Measurements from ENCODE around the gene ZNF576.
"Not testable (repeated sequence)": the region's sequence is repeated elsewhere in the genome, so short reads cannot be mapped to it uniquely, and the experiment has no call there.

Gene ZNF576, protein sequence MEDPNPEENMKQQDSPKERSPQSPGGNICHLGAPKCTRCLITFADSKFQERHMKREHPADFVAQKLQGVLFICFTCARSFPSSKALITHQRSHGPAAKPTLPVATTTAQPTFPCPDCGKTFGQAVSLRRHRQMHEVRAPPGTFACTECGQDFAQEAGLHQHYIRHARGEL

DNA sequence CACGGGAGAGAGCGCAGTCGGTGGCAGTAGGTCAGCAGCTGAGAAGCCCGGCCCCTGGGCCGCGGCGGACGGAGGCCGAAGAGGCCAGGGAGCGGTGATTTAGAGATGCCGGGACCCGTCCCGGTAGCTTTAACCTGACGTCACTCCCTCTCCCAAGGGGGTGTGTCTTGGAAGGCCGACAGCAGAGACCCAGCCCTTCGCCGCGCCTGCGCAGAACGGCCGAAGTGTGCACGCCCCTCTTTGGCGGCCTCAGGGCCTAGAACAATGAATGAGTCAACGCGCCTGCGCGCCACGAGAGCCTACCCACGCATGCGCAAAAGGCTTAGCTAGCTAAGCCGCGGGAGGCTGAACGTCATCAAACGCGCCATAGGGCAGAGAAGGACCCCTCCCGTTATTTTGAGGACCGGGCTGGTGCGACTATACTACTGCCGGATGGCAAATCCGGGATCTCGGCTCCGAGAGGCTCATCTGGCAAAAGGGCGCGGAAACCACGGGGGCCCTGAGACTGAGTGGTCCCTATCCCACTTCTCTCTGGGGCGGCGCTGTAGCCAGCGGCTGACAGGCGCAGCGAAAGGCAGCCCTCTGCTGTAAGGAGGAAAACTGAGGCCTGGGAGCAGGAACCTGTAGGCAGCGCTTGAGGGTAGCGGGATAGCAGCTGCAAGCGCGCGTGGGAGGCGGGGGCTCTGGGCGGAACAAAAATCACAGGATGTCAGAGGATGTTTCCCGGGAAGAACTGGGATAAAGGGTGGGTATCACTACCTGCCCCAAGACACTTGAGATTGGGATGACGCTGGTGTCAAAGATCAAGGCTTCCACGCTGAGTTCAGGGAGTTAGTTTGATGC is at the start of gene ZNF576, which contains the start of gene IRGQ:
ZNF576 (plus strand) TSS at position 597 of the 843 bp plus-strand sequence. CDS start 514 bp downstream, outside the sequence.
IRGQ (minus strand) TSS at position 136 of the 843 bp plus-strand sequence. CDS start 796 bp downstream, outside the sequence.
- peak; percentile 100 for DNase-seq (ENCODE audit: low read depth in 2 of 2)

DNA sequence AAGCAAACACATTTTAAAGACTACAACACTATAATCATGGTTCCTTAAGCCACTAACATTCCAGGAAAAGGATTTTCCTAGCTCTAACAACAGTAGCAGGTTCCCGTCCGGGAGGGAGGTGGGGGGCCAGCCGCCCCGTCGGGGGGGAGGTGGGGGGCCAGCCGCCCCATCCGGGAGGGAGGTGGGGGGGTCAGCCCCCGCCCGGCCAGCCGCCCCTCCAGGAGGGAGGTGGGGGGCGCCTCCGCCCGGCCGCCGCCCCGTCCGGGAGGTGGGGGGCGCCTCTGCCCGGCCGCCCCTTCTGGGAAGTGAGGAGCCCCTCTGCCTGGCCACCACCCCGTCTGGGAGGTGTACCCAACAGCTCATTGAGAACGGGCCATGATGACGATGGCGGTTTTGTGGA is 48.5 kb upstream of the ZNF576 start:
- not testable (repeated sequence) for DNase-seq (ENCODE audit: low read depth in 2 of 2)

DNA sequence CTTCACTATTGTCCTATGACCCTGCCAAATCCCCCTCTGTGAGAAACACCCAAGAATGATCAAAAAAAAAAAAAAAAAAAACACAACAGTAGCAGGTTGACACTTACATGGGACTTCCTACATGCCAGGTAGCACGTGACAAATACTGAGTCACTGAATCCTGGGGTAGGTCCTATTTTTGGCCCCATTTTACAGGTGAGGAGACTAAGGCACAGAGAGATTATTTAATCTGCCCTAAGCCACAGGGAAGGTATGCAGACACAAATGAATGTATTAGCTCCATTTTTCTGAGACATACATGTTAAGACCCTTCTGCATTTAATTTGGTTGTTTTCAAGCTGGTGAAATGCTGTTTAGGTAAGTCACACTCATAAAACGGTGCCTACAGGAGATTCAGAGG is 47.7 kb upstream of the ZNF576 start:
- no peak for DNase-seq (ENCODE audit: low read depth in 2 of 2)

DNA sequence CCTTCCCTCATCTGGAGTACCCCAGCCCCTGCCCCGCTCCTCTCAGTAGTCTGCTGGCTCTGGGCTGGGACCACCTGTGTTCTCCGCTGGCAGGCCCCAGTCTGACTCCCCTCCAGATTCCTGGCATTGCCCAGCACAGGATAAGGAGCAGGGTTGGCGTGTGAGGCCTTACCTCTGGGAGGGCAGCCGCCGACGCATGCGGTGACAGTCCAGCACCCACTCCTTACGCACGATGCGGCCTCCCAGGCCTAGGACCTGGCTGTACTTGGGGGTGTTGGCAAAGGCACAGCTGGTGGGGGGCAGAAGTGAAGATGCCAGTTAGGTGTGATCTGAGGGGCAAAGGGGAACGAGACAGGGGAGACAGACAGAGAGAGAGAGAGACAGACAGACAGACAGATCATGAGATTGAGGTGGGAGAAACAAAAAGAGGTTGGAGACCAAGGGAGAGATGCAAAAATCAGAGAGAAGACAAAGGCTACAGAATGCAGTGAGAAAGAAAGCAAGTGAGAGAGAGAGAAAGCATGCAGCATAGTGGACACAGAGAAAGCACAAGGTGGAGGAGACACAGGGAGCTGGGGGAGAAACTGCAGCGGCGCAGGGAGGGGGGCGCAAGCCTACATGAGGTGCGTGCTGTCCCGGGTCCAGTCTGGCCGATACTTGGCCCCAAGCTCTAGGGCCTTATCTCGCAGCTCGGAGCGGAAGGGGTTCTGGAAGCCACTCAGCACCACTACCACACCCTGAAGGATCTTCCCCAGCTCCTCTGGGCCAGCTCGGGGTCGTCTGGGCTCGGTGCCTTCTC is 44.8 kb upstream of the ZNF576 start:
- DNase-seq (ENCODE audit: low read depth in 2 of 2), result no peak

DNA sequence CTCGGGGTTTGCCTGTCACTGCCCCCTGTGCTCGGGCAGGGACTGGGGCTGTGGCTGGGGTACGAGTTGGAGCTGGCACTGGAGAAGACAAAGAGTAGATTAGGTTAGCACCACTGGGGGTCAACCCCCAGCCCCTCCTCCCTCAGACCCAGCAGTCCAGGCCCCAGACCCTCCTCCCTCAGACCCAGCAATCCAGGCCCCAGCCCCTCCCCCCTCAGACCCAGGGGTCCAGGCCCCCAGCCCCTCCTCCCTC is 44.3 kb upstream of the ZNF576 start:
- no peak for DNase-seq (ENCODE audit: low read depth in 2 of 2)

DNA sequence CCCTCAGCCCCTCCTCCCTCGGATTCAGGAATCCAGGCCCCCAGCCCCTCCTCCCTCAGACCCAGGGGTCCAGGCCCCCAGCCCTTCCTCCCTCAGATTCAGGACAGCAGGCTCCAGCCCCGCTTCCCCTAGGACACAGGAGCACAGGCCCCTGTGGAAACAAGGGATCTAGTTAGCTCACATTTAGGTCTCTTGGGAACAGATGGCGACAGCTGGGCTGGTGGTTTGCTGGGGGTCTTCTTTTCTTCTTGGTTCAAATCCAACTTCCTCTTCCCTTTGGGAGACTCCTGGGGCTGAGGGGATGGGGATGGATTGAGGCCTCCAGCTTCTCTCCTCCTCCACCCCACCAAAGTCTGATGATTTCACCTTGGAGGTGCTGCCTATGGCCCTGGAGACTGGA is 43.8 kb upstream of the ZNF576 start:
- DNase-seq (ENCODE audit: low read depth in 2 of 2), result no peak

DNA sequence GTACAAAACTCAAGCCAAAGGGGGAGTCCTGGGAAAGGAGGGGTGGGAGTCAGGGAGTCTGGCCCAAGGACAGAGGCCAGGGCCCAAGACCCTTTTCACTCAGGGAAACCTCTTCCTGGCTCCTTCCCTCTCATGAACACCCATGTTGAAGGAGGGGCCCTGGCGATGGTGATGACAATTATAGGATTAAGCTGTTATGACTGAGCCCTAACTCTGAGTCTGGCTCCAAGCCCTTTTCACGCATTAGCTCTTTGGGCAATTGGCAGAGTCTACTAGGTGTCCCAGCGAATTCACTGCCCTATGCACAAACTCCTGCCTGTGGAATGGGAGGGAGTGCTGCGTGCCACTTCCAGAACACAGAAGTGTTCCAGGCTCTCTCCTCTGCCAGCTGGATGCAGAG is 42.7 kb upstream of the ZNF576 start:
- DNase-seq (ENCODE audit: low read depth in 2 of 2), result no peak

DNA sequence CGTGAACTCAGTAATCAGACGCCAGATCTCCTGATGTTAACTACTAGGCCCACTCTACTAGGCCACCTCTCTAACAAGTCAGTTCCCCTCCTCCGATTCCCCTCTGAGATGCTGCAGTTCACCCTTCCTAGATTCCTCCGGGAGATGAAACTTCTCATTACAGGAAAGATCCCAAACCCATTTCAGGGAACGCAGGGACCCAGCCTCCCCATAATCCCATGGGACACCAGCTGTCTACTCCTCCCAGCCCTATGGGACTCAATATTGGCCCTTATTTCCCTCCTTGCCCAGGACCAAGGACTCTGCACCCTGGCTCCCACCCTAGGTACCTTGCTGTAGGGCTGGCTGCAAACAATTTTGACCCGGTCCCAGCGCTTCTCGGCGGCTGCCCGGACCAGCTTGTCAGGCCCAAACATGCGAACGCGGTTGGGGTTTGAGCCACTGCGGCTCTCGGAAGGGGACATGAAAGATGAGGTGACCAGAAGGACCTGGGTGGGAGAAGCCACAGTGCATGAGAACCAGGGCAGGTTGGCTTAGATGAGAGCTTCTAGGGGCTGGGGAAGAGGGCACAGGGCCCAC is 42.0 kb upstream of the ZNF576 start:
- no peak for DNase-seq (ENCODE audit: low read depth in 2 of 2)

DNA sequence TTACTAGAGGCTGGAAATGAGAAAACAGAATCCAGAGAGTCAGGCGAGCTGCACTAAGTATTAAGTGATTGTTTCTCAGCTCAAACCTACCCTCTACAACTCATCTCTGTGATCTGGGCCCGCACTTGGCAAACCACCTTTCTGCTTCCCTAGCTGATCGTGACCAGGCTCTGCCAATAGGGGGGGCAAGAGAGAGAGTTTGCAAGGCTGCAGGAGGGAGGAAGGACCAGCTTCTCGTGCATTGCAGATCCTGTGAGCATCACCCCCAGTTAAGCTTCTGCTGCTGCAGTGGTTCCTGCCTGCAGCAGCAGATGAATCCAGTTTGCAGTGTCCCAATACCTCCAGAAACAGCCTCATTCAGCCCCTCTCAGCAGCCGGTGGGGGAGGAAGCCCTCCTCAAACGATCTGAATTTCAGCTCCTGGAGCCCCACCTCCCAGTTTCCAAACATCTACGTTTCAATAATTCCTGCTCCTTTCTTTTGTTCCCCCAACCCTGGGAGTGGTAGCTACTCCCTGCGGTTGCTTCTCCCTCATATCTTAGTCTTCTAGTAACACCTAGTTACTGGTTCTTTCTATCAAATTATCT is 41.1 kb upstream of the ZNF576 start:
- DNase-seq (ENCODE audit: low read depth in 2 of 2), result peak; percentile 52 to 70

DNA sequence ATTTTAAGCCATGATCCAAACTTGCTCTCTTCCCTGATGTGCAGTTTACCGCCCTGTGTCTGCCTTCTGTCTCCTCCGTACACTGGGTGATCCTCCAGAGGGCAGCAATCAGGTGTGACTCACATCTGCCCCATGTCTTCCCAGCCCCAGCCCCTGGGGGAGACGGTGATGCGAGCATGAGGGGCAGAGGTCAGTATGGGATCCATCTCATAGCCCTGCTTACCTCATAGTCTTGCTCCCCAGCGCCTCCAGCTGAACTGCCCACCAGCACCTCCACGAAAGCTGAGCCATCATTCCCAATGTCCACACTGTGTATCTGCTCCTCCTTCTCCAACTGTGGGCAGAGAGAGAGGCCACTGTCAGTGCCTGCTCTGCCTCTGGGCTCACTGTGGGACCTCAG is 35.7 kb upstream of the ZNF576 start:
- DNase-seq (ENCODE audit: low read depth in 2 of 2), result no peak

DNA sequence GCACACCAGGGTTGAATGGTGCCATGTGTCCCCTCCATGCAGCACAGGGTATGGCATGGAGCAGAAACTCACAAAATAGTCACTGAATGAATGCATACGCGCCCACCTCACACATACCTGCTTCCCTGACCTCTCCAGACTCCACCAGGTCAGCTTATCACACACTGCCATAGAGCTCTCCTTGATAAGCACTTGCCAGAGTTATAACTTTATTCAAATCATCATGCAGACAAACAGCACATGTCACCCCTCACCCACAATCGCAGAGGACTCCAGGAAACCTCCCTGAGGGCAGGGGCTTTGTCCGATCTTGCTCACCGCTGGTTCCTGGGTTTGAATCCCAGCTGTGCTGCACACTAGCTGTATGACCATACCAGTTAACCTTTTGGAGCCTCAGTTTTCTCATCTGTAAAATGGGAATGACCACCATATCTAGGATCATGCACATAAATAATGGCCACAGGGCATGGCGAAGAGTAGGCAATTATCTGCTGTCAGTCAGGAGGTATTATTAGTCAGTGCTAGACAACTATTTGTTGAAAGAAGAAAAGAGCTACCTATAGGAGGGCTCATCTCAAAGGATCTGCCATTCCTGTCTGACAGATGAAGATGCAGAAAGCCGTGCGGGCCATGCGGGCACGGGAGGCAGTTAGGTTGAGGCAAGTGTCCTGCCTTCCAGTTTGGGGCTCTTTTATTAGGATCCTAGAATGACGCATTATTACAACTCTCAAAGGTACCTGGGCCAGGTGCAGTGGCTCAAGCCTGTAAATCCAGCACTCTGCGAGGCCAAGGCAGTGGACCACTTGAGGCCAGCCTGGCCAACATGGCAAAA is 35.0 kb upstream of the ZNF576 start:
- no peak for DNase-seq (ENCODE audit: low read depth in 2 of 2)

DNA sequence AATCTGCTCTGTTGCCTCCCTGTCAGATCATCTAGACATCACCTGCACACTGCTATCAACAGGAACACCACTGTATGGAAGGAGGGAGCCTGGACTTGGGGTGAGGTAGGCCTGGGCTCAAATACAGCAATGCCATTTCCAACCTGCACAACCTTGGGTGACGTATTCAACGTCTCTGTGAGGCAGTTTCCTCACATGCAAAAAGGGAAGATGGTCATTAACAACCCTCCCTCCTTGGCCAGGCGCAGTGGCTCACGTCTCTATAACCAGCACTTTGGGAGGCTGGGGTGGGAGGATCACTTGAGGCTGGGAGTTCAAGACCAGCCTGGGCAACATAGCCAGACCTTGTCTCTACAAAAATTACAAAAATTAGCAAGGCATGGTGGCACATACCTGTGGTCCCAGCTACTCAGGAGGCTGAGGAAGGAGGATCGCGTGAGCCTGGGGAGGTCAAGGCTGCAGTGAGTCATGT is 34.1 kb upstream of the ZNF576 start:
- DNase-seq (ENCODE audit: low read depth in 2 of 2), result no peak

DNA sequence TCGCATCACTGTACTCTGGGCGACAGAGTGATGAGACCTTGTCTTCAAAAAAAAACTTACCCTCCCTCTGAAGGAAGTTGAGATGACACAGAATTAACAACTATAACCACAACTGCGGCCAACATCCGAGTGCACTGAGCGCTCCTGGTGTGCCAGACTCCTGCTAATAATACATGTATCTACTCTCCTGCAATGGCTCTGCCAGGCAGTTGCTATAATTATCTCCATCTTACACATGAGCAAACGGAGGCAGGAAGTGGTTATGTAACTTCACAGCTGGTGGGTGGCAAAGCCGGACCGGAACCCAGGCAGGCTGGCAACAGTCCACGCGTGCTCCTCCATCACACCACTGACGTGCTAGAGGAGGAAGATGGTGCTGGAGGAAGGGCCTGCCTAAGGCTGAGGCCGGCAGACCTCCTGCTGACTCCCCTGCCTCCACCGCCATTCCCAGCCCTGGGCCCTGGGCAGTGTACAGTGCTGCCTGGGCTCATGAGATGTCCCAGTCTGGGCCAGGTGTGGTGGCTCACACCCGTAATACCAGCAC is 33.6 kb upstream of the ZNF576 start:
- DNase-seq (ENCODE audit: low read depth in 2 of 2), result peak; percentile 66 to 67

DNA sequence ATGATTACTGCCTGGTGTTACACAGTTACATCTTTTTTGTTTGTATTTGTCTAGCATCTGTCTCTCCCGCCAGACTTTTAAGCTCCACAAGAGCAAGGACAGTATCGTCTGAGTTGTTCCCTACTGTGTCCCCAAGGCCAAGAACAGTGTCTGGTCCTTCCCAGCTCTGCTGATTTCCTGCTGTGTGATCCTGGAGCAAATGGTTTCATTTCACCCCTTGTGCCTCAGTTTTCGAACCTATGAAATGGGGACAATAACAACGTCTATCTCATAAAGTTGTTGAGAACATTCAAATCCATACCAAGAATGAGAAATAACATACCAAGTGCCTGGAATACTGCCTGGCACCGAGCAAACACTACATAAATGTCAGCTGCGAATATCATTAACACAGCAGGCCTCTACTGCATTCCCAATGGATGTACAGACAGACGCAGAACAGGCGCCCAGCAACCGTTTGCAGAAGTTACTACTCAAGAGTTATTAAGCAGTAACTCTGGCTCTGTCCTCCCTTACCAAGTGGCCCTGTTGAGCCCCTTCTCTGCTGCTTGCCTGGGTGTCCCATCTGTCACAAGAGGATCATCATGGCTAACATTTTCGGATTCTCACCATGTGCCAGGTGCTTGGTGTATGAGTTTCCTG is 32.5 kb upstream of the ZNF576 start:
- DNase-seq (ENCODE audit: low read depth in 2 of 2), result no peak

DNA sequence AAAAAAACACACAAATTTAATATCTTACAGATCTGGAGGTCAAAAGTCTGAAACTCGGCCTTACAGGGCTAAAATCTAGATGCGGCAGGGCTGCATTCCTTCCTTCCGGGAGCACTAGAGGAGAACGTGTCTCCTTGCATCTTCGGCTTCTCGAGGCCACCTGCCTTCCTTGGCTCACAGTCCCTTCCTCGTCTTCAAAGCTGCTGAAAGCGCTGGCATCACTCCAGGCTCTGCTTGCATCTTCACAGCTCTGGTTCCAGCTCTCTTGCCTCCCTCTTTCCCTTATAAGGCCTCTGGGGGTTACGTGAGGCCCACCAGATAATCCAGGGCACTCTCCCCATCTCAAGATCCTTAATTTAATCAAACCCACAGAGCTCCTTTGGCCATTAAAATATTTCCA is 31.6 kb upstream of the ZNF576 start:
- DNase-seq (ENCODE audit: low read depth in 2 of 2), result no peak

DNA sequence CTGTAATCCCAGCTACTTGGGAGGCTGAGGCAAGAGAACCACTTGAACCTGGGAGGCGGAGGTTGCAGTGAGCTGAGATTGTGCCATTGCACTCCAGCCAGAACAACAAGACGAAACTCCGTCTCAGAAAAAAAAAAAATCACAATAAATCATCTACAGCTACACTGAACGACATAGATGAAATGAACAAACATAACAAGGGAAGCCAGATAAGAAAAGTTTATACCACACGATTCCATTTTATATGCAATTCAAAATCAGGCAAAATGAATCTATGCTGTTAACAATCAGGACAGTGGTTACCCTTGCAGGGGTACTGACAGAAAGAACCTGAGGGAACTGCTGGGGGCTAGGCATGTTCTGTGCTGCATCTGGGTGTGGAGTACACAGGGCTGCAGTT is 26.7 kb upstream of the ZNF576 start:
- DNase-seq (ENCODE audit: low read depth in 2 of 2), result no peak

DNA sequence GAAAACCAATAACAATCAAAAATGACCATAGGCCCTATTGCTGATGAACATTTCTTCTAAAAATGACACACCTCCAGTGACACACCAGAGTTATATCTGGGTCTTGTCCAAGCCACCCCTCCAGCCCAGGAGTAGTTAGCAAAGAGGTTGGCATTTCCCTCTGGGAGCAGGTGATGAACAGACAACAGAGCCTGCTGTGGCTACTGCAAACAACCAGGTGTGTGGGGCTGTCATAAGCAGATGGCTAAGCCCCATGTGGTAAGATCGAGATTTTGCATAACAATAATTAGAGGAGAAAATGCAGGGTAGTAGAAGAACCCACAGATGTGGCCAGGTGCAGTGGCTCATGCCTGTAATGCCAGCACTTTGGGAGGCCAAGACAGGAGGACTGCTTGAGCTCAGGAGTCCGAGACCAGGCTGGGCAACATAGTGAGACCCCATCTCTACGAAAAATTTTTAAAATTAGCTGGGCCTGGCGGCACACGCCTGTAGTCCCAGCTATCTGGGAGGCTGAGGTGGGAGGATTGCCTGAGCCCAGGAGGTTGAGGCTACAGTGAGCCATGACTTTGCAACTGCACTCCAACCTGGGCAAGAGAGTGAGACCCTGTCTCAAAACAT is 26.1 kb upstream of the ZNF576 start:
- DNase-seq (ENCODE audit: low read depth in 2 of 2), result no peak

DNA sequence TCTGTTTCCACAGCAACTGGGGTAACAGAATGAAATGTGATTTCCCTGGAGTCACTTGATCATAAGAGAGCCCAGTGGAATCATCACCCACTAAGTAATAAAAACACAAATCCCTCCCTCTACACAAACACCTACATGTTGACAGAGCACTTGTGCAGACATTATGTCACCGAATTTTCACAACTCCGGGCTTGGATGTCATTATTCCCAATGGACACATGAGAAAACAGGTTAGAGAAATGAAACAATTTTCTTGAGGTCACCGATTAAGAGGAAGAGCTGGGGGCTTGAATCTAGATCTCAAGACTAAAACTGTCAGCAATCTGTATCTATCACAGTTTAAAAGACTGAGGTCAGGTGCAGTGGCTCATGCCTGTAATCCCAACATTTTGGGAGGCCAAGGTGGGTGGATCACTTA is 24.2 kb upstream of the ZNF576 start:
- DNase-seq (ENCODE audit: low read depth in 2 of 2), result no peak

DNA sequence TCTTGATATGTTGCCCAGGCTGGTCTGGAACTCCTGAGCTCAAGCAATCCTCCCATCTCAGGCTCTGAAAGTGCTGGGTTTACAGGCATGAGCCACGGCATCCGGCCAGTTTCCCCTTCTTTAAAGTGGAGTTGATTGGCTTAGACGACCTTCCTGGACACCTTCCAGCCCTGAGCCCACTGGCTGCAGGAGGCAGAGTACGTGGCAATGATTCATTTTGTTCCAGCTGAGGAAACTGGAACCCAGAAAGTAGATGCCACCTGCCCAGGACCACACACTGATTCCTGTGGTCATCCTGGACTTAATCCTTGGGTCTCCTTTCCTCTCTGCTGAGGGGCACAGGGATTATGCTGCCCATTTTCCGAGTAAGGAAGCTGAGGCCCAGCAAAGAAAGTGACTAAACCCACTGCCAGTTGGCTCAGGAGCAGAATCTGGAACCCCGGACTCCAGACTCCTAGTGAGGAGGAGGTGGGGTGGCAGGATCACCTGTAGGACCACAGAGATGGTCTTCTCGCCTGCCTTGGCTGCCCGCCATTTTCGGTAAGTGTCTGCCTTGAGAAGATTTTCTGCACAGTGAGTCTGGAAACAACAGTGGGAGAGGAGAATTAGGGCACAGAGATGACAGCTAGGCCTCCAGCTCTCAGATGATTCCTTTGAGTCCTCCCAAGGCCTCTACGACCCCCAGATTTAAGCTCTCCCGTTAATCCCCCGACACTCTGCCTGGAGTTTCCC is 21.8 kb upstream of the ZNF576 start:
- DNase-seq (ENCODE audit: low read depth in 2 of 2), result no peak
